HG02973 (cell line): ENCODE results near the gene EEFSEC.

ENCODE experiments used
- ATAC-seq: cut with Tn5 transposase; IDR thresholded peaks from one replicate; pipeline ENCODE4 v1.9.1; 2021; ENCODE audit warnings: moderate library complexity; ENCODE audit not compliant: unreplicated experiment

EEFSEC gene, protein sequence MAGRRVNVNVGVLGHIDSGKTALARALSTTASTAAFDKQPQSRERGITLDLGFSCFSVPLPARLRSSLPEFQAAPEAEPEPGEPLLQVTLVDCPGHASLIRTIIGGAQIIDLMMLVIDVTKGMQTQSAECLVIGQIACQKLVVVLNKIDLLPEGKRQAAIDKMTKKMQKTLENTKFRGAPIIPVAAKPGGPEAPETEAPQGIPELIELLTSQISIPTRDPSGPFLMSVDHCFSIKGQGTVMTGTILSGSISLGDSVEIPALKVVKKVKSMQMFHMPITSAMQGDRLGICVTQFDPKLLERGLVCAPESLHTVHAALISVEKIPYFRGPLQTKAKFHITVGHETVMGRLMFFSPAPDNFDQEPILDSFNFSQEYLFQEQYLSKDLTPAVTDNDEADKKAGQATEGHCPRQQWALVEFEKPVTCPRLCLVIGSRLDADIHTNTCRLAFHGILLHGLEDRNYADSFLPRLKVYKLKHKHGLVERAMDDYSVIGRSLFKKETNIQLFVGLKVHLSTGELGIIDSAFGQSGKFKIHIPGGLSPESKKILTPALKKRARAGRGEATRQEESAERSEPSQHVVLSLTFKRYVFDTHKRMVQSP

GRCh38 chr3:128153156-128154041 lies at the start of gene EEFSEC:
TSS of gene EEFSEC (plus strand) at chr3:128153481. CDS start at chr3:128153508, 27 bp downstream.
- ATAC-seq: peak; percentile 82

- ATAC-seq: no peak
These were observed 45.4 kb upstream of the EEFSEC start for GRCh38 chr3:128107834-128108233.

GRCh38 chr3:128111147-128111546 lies 42.1 kb upstream of the EEFSEC start:
- no peak for ATAC-seq

GRCh38 chr3:128112357-128112968 lies 40.8 kb upstream of the EEFSEC start:
- no peak for ATAC-seq

DNA sequence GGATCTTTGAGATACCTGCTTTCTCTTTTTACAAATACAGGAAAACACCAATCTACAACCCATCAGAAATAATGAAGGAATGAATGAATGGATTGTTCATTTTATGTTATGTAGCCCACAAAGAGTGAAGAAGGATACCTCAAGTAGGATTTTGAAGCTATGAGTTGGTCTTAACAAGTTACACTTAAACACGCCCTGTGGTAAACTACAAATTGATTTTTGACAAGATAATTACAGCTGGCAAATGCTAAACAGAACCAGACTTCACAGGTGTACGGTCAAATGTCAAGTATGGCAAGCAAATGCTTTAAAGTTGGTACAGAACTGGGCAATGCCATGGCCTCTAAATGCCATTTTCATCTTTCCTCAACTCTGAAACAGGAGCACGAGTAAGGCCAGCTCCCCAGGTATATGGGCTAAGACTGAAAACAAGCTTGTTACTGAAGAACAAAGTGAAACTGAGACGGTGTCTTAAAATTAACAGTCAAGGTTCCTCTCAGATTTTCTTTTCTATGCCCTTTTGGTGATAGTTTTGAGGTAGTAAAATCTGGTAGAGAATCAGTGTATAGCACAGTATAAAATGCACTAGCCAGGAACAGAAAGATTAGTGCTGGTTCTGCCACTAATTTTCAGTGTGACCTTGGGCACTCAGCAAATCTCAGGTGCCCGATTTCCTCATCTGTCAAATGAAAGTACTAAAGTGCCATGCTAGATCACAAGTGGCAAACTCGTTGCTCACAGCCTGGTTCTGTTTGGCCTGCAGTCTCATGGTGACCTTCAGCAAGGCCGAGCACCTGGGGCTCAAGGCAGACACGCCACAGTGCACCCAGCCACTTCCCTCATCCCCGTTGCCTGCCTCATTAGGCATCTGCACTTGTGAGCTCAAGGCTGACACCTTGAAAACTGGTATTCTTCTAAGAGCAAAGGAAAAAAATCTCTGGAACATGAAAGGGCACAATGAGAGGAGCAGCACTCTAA lies 39.2 kb upstream of the EEFSEC start:
- ATAC-seq: no peak

DNA sequence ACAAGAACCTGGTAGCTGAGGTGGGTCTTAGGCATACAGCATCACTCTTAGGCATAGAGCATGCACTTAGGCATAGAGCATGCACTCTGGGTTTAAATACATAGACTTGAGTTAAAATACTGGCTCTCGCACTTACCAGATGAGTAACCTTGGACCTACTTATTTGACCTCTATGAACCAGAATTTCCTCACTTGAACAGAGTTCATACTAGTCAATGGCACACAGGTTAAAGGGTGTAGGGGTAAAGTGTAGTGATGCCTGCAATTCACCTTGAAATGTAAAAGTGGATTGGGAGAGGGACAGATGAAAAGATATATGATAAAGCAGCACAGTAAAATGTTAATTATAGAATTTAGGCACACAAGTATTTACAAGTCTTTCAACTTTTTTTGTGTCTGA lies 31.3 kb upstream of the EEFSEC start:
- ATAC-seq: no peak

GRCh38 chr3:128123156-128123537 lies 30.1 kb upstream of the EEFSEC start:
- no peak for ATAC-seq

- ATAC-seq: peak; percentile 97
These were observed 29.5 kb upstream of the EEFSEC start, which contains the start of gene RUVBL1 for GRCh38 chr3:128123538-128124368. TSS of gene RUVBL1 (minus strand) at chr3:128123812. CDS start at chr3:128123724, 88 bp downstream.

GRCh38 chr3:128127236-128127635 lies 26.0 kb upstream of the EEFSEC start:
- no peak for ATAC-seq

DNA sequence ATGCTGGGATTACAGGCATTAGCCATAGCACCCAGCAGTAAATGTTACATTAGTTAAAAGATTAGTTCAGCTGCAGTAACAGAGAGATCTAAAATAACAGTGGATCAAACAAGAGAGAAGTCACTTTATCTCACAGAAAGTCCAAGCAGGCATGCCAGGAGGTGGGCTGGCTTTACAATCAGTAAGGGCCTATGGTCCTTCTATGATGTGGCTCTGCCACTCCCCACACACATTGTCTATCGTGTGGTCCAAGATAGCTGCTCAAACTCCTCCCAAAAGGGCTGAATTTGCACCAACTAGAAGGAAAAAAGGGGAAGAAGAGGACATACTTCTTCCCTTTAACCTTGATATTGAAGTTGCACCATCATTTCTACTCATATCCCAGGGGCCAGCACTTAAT lies 25.0 kb upstream of the EEFSEC start:
- no peak for ATAC-seq

DNA sequence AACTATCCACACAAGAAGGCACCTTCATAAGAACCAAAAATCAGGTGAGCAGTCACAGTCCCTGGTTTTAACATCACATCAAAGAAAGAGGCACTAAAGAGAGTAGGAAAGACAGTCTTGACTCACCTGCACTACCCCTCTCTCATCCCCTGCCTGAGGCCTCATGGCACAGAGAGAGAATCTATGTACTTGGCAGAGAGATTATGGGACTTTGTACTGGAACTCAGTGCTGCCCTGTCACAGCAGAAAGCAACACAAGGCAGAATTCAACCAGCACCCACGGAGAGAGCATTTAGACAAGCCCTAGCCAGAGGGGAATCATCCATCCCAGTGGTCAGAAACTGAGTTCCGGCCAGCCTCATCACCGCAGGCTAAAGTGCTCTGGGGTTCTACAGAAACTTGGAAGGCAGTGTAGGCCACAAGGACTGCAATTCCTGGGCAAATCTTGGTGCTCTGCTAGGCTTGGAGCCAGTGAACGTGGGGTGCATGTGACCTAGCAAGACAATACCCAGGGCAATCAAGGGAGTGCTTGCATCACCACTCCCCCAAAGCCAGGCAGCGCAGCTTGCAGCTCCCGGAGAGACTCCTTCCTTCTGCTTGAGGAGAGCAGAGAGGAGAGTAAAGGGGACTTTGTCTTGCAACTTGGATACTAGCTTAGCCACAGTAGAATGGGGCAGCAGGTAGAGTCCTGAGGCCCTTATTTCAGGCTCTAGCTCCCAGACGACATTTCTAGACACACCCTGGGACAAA lies 21.2 kb upstream of the EEFSEC start:
- no peak for ATAC-seq

DNA sequence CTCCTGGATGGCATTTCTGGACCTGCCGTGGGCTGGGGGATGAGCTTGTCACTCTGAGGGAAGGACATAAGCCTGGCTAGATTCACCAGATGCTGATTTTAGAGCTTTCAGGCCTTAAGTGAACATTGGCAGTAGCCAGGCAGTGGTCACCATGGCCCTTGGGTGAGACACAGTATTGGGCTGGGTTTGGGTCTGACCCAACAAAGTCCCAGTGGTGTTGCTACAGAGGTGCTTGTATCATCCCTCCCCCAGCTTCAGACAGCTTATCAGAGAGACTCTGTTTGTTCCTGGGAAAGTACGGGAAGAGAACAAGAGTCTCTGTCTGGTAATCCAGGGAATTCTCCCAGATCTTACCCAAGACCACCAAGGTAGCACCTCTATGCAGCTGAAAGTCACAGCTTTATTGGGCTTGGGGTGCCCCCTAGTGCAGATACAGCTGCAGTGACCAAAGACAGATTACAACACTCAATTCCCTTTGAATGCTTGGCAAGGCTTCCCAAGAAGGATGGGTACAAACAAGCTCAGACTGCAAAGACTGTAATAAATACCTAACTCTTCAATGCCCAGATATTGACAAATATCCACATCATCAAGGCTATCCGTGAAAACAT lies 19.9 kb upstream of the EEFSEC start:
- no peak for ATAC-seq

DNA sequence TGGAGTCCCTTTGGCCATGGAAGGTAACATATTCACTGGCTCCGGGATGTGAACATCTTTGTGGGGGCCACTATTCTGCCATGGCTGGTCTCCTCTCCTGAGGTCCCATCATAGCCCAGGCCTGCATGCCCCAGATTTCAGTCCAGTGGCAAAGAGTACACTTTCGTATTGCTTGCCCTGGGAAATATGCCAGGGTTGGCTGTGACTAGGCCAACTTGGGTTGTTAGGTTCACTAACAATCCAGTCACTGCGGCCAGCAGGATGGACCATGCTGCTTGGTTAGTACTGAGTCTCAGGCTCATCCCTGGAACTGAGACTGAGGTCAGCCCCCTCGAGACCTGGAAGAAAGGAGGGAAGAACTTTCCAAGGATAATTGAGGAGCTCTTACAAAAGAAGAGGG lies 9.8 kb upstream of the EEFSEC start:
- ATAC-seq: no peak

- no peak for ATAC-seq
These were observed 8.6 kb upstream of the EEFSEC start for GRCh38 chr3:128144512-128145187.

- ATAC-seq: no peak
These were observed 8.0 kb upstream of the EEFSEC start for GRCh38 chr3:128145279-128145678.

- no peak for ATAC-seq
These were observed 7.1 kb upstream of the EEFSEC start for GRCh38 chr3:128146201-128146600.

- no peak for ATAC-seq
These were observed 3.6 kb upstream of the EEFSEC start for GRCh38 chr3:128149650-128150049.
